DMS153 (cell line): ENCODE measurements around the gene ST6GALNAC2.
"Not testable (repeated sequence)": the region's sequence is repeated elsewhere in the genome, so short reads cannot be mapped to it uniquely, and the experiment has no call there.

ENCODE experiments used
- DNase-seq: peaks from one replicate; lab custom pipeline; 2025; lab: John Stamatoyannopoulos, UW

The ST6GALNAC2 gene

GRCh38 chr17:76585649-76586593 is at the start of gene ST6GALNAC2:
TSS of gene ST6GALNAC2 (minus strand) at chr17:76585860. CDS start at chr17:76585808, 52 bp downstream.
- DNase-seq: peak; percentile 39

GRCh38 chr17:76635039-76635438 is 49.4 kb upstream of the ST6GALNAC2 start:
- DNase-seq: no peak

- no peak for DNase-seq
Observed at GRCh38 chr17:76633628-76634328, 48.1 kb upstream of the ST6GALNAC2 start.

- no peak for DNase-seq
Observed at GRCh38 chr17:76631821-76632565, 46.3 kb upstream of the ST6GALNAC2 start.

GRCh38 chr17:76630151-76630550 is 44.5 kb upstream of the ST6GALNAC2 start:
- DNase-seq: no peak

GRCh38 chr17:76627510-76627909 is 41.9 kb upstream of the ST6GALNAC2 start:
- DNase-seq: no peak

GRCh38 chr17:76626442-76626841 is 40.8 kb upstream of the ST6GALNAC2 start:
- DNase-seq: no peak

GRCh38 chr17:76625496-76625895 is 39.8 kb upstream of the ST6GALNAC2 start:
- no peak for DNase-seq

- peak; percentile 37 for DNase-seq
Observed at GRCh38 chr17:76623271-76624146, 37.8 kb upstream of the ST6GALNAC2 start.

GRCh38 chr17:76617838-76618237 is 32.2 kb upstream of the ST6GALNAC2 start:
- DNase-seq: no peak

GRCh38 chr17:76614912-76615617 is 29.4 kb upstream of the ST6GALNAC2 start:
- no peak for DNase-seq

- not testable (repeated sequence) for DNase-seq
Observed at GRCh38 chr17:76614064-76614759, 28.6 kb upstream of the ST6GALNAC2 start.

- no peak for DNase-seq
Observed at GRCh38 chr17:76612977-76613851, 27.6 kb upstream of the ST6GALNAC2 start.

- DNase-seq: no peak
Observed at GRCh38 chr17:76612465-76612864, 26.8 kb upstream of the ST6GALNAC2 start.

- DNase-seq: no peak
Observed at GRCh38 chr17:76611758-76612157, 26.1 kb upstream of the ST6GALNAC2 start.

- not testable (repeated sequence) for DNase-seq
Observed at GRCh38 chr17:76611080-76611749, 25.6 kb upstream of the ST6GALNAC2 start.

GRCh38 chr17:76606685-76607084 is 21.0 kb upstream of the ST6GALNAC2 start:
- not testable (repeated sequence) for DNase-seq

- no peak for DNase-seq
Observed at GRCh38 chr17:76601065-76601464, 15.4 kb upstream of the ST6GALNAC2 start.
